ENCODE data around the gene UBE2Q2. TPM values are rescaled to one million over a fixed set of nuclear protein-coding genes. Genes with fewer than 3 reads are reported as not detected.
A peak's percentile ranks its signal among the peaks of the same experiment; 100 is the strongest.
"Not testable (repeated sequence)": the region's sequence is repeated elsewhere in the genome, so short reads cannot be mapped to it uniquely, and the experiment has no call there.

UBE2Q2 gene
- 20.5 and 20.9 TPM in 2 replicates for total RNA-seq

- no peaks in the 10 kb centered on the region for H3K9me3 Mint-ChIP-seq
- H3K4me1 Mint-ChIP-seq (ENCODE audit: low read depth), result peaks cover 51% of the 10 kb centered on the region
- peak within 1 kb of the TSS; percentile 99 for H3K4me3 Mint-ChIP-seq
- H3K27me3 Mint-ChIP-seq (ENCODE audit: insufficient read depth), result peaks cover 13% of the 10 kb centered on the region
- H3K36me3 Mint-ChIP-seq (ENCODE audit: low read depth), result peaks cover 20% of the 10 kb centered on the region
- DNase-seq (ENCODE audit: low spot score), result peak; percentile 68
- H3K27ac Mint-ChIP-seq, result peak within 1 kb of the TSS; percentile 93
- intact Hi-C loops (cut with micrococcal nuclease), result loop anchor here (1.0 to 5.0 kb wide), 2 partner anchors 41 to 391 kb away; partner anchors contain the start of gene SIN3A
These were observed at the start of gene UBE2Q2 for GRCh38 chr15:75842722-75843677. TSS of gene UBE2Q2 (plus strand) at chr15:75843447. CDS start at chr15:75843667, 220 bp downstream.

GRCh38 chr15:75796321-75796720, 46.9 kb upstream of the UBE2Q2 start:
- Mint-ChIP-seq H3K4me1 (ENCODE audit: low read depth) (peaks cover under 1% of the 10 kb centered on the region), H3K36me3 (ENCODE audit: low read depth) (no peaks in the 10 kb centered on the region), H3K27ac (no peak overlapping the region)

GRCh38 chr15:75797146-75797545, 46.1 kb upstream of the UBE2Q2 start:
- H3K36me3 Mint-ChIP-seq (ENCODE audit: low read depth); H3K27ac Mint-ChIP-seq; intact Hi-C loops (cut with micrococcal nuclease); H3K9me3 Mint-ChIP-seq; DNase-seq (ENCODE audit: low spot score); H3K4me3 Mint-ChIP-seq; H3K4me1 Mint-ChIP-seq (ENCODE audit: low read depth): not testable (repeated sequence)
- peaks cover 53% of the 10 kb centered on the region for H3K27me3 Mint-ChIP-seq (ENCODE audit: insufficient read depth)

More at GRCh38 chr15:75796321-75796720, 46.9 kb upstream of the UBE2Q2 start:
- Mint-ChIP-seq H3K4me3 (no peak overlapping the region), H3K9me3 (no peaks in the 10 kb centered on the region), H3K27me3 (ENCODE audit: insufficient read depth) (peaks cover 48% of the 10 kb centered on the region)
- intact Hi-C loops (cut with micrococcal nuclease), result no loop called here
- no peak for DNase-seq (ENCODE audit: low spot score)

- no peak overlapping the region for H3K4me3 Mint-ChIP-seq
- no peak overlapping the region for H3K27ac Mint-ChIP-seq
- peaks cover 51% of the 10 kb centered on the region for H3K27me3 Mint-ChIP-seq (ENCODE audit: insufficient read depth)
- H3K36me3 Mint-ChIP-seq (ENCODE audit: low read depth), result no peaks in the 10 kb centered on the region
- no peak for DNase-seq (ENCODE audit: low spot score)
- H3K9me3 Mint-ChIP-seq, result no peaks in the 10 kb centered on the region
- intact Hi-C loops (cut with micrococcal nuclease), result no loop called here
- H3K4me1 Mint-ChIP-seq (ENCODE audit: low read depth), result peaks cover 9% of the 10 kb centered on the region
These were observed 44.1 kb upstream of the UBE2Q2 start for GRCh38 chr15:75799190-75799589.

GRCh38 chr15:75800409-75800808, 42.8 kb upstream of the UBE2Q2 start:
- not testable (repeated sequence) for H3K4me3 Mint-ChIP-seq; H3K9me3 Mint-ChIP-seq; H3K27ac Mint-ChIP-seq; DNase-seq (ENCODE audit: low spot score); H3K4me1 Mint-ChIP-seq (ENCODE audit: low read depth); H3K36me3 Mint-ChIP-seq (ENCODE audit: low read depth)
- H3K27me3 Mint-ChIP-seq (ENCODE audit: insufficient read depth), result peaks cover 55% of the 10 kb centered on the region
- intact Hi-C loops (cut with micrococcal nuclease), result loop anchor here (5.0 kb wide), 3 partner anchors 122 to 433 kb away; partner anchors contain the start of gene MAN2C1

GRCh38 chr15:75801859-75802593, 41.2 kb upstream of the UBE2Q2 start:
- DNase-seq (ENCODE audit: low spot score), result peak; percentile 74
- Mint-ChIP-seq H3K27ac (no peak overlapping the region), H3K9me3 (no peaks in the 10 kb centered on the region), H3K4me3 (peak overlapping the region; percentile 48), H3K27me3 (ENCODE audit: insufficient read depth) (peaks cover 59% of the 10 kb centered on the region), H3K4me1 (ENCODE audit: low read depth) (peaks cover 9% of the 10 kb centered on the region), H3K36me3 (ENCODE audit: low read depth) (no peaks in the 10 kb centered on the region)
- intact Hi-C loops (cut with micrococcal nuclease), result loop anchor here (1.0 to 5.0 kb wide), 7 partner anchors 41 to 435 kb away; partner anchors contain the start of genes MAN2C1 and UBE2Q2

GRCh38 chr15:75807486-75807885, 35.8 kb upstream of the UBE2Q2 start:
- H3K9me3 Mint-ChIP-seq; H3K27ac Mint-ChIP-seq; H3K4me1 Mint-ChIP-seq (ENCODE audit: low read depth); DNase-seq (ENCODE audit: low spot score); H3K4me3 Mint-ChIP-seq; intact Hi-C loops (cut with micrococcal nuclease); H3K36me3 Mint-ChIP-seq (ENCODE audit: low read depth): not testable (repeated sequence)
- H3K27me3 Mint-ChIP-seq (ENCODE audit: insufficient read depth), result peaks cover 25% of the 10 kb centered on the region

- intact Hi-C loops (cut with micrococcal nuclease); H3K27ac Mint-ChIP-seq; H3K36me3 Mint-ChIP-seq (ENCODE audit: low read depth); H3K4me1 Mint-ChIP-seq (ENCODE audit: low read depth); DNase-seq (ENCODE audit: low spot score); H3K9me3 Mint-ChIP-seq; H3K4me3 Mint-ChIP-seq: not testable (repeated sequence)
- H3K27me3 Mint-ChIP-seq (ENCODE audit: insufficient read depth), result peaks cover 22% of the 10 kb centered on the region
These were observed 35.2 kb upstream of the UBE2Q2 start for GRCh38 chr15:75808009-75808408.

- H3K9me3 Mint-ChIP-seq, result no peaks in the 10 kb centered on the region
- no peaks in the 10 kb centered on the region for H3K36me3 Mint-ChIP-seq (ENCODE audit: low read depth)
- no peak for DNase-seq (ENCODE audit: low spot score)
- H3K27ac Mint-ChIP-seq, result no peak overlapping the region
- no peak overlapping the region for H3K4me3 Mint-ChIP-seq
- H3K4me1 Mint-ChIP-seq (ENCODE audit: low read depth), result no peaks in the 10 kb centered on the region
- intact Hi-C loops (cut with micrococcal nuclease), result no loop called here
- H3K27me3 Mint-ChIP-seq (ENCODE audit: insufficient read depth), result peaks cover 22% of the 10 kb centered on the region
These were observed 34.7 kb upstream of the UBE2Q2 start for GRCh38 chr15:75808563-75808962.

GRCh38 chr15:75809986-75810750, 33.1 kb upstream of the UBE2Q2 start:
- Mint-ChIP-seq H3K9me3 (no peaks in the 10 kb centered on the region), H3K27me3 (ENCODE audit: insufficient read depth) (peaks cover 13% of the 10 kb centered on the region), H3K4me3 (no peak overlapping the region), H3K27ac (no peak overlapping the region), H3K4me1 (ENCODE audit: low read depth) (no peaks in the 10 kb centered on the region), H3K36me3 (ENCODE audit: low read depth) (no peaks in the 10 kb centered on the region)
- intact Hi-C loops (cut with micrococcal nuclease), result loop anchor here (5.0 to 10.0 kb wide), 2 partner anchors 233 to 255 kb away; partner anchors contain the start of gene PTPN9
- no peak for DNase-seq (ENCODE audit: low spot score)

- peaks cover 5% of the 10 kb centered on the region for H3K4me1 Mint-ChIP-seq (ENCODE audit: low read depth)
- no peak overlapping the region for H3K4me3 Mint-ChIP-seq
- intact Hi-C loops (cut with micrococcal nuclease), result loop anchor here (5.0 to 10.0 kb wide), 2 partner anchors 234 to 254 kb away; partner anchors contain the start of gene PTPN9
- no peaks in the 10 kb centered on the region for H3K36me3 Mint-ChIP-seq (ENCODE audit: low read depth)
- DNase-seq (ENCODE audit: low spot score), result no peak
- H3K27ac Mint-ChIP-seq, result no peak overlapping the region
- peaks cover 6% of the 10 kb centered on the region for H3K27me3 Mint-ChIP-seq (ENCODE audit: insufficient read depth)
- H3K9me3 Mint-ChIP-seq, result no peaks in the 10 kb centered on the region
These were observed 32.3 kb upstream of the UBE2Q2 start for GRCh38 chr15:75810874-75811498.

- DNase-seq (ENCODE audit: low spot score), result no peak
- H3K36me3 Mint-ChIP-seq (ENCODE audit: low read depth), result no peaks in the 10 kb centered on the region
- no peak overlapping the region for H3K27ac Mint-ChIP-seq
- no peaks in the 10 kb centered on the region for H3K9me3 Mint-ChIP-seq
- H3K27me3 Mint-ChIP-seq (ENCODE audit: insufficient read depth), result peaks cover 2% of the 10 kb centered on the region
- H3K4me1 Mint-ChIP-seq (ENCODE audit: low read depth), result peaks cover 12% of the 10 kb centered on the region
- intact Hi-C loops (cut with micrococcal nuclease), result loop anchor here (5.0 to 10.0 kb wide), 2 partner anchors 234 to 253 kb away; partner anchors contain the start of gene PTPN9
- no peak overlapping the region for H3K4me3 Mint-ChIP-seq
These were observed 31.6 kb upstream of the UBE2Q2 start for GRCh38 chr15:75811626-75812025.

All from activated T-helper 1 cell treated with anti-CD3 and anti-CD28 coated beads, Interleukin-12 subunit alpha, Interleukin-12 subunit beta, Interleukin-2, Interleukin-4 antibody, amounts not matched to agents 30 ng/mL and 10 ng/mL and 1 ng/mL, durations not matched to agents 14 hours and 24 hours and 36 hours (primary cell).